Ishikawa (cell line): ENCODE measurements around the gene OGFR.

ENCODE experiments used
- EGR1 ChIP-seq: IDR thresholded peaks from 2 replicates; pipeline ENCODE4 v1.6.1; 2012
- EP300 ChIP-seq: IDR thresholded peaks from 2 replicates; pipeline ENCODE4 v1.6.1; 2012; ENCODE audit warnings: borderline replicate concordance
- MAX ChIP-seq: IDR thresholded peaks from 2 replicates; pipeline ENCODE4 v1.6.1; 2012
- REST ChIP-seq: IDR thresholded peaks from 2 replicates; pipeline ENCODE4 v1.6.1; 2012; ENCODE audit warnings: low read depth, mild to moderate bottlenecking
- TAF1 ChIP-seq: IDR thresholded peaks from 2 replicates; pipeline ENCODE4 v1.6.1; 2012; ENCODE audit warnings: low read depth, mild to moderate bottlenecking
- TCF12 ChIP-seq: IDR thresholded peaks from 2 replicates; pipeline ENCODE4 v1.6.1; 2012; ENCODE audit warnings: low read depth
- USF1 ChIP-seq: IDR thresholded peaks from 2 replicates; pipeline ENCODE4 v1.6.1; 2012
- YY1 ChIP-seq: IDR thresholded peaks from 2 replicates; pipeline ENCODE4 v1.6.1; 2012; ENCODE audit warnings: low read depth

- no peak for TF ChIP-seq EGR1
- no peak for TF ChIP-seq REST
- no peak for TF ChIP-seq MAX
- TF ChIP-seq USF1 = no peak
- TF ChIP-seq TCF12 = no peak
- TF ChIP-seq EP300 = no peak
- no peak for TF ChIP-seq YY1
- no peak for TF ChIP-seq TAF1
These were observed 29.9 kb upstream of the OGFR start for GRCh38 chr20:62774762-62775161.
